GM23338 (cell line): ENCODE measurements around the gene FOXD2. TPM values are rescaled to one million over a fixed set of nuclear protein-coding genes. Genes with fewer than 3 reads are reported as not detected.

Source experiments
- ATAC-seq: fragments of 200-7000 bp; cut with Tn5 transposase; 3 replicates; pipeline ENCODE4 v1.9.1; 2020
- DNase-seq: peaks from one replicate; pipeline ENCODE4 v3.0.0-alpha.2; 2015; ENCODE audit warnings: low spot score
- H2AFZ ChIP-seq: fragments of 200-600 bp; sonication (generic); 2 replicates; pipeline ENCODE4 v1.8.0; 2016; ENCODE audit warnings: antibody characterized with exemption, mild to moderate bottlenecking, moderate library complexity
- H3F3A ChIP-seq: fragments of 200-600 bp; sonication (generic); replicated peaks from 2 replicates; pipeline ENCODE4 v1.8.0; 2017; ENCODE audit warnings: antibody characterized with exemption, mixed run types, low read depth
- H3K27ac ChIP-seq: fragments of 200-600 bp; sonication (generic); 2 replicates; pipeline ENCODE4 v1.6.1; 2016; ENCODE audit warnings: low read depth
- H3K27me3 ChIP-seq: fragments of 200-600 bp; sonication (generic); 2 replicates; pipeline ENCODE4 v1.8.0; 2016; ENCODE audit warnings: mild to moderate bottlenecking, mixed run types, moderate library complexity; ENCODE audit not compliant: insufficient read depth
- H3K36me3 ChIP-seq: fragments of 200-600 bp; sonication (generic); 2 replicates; pipeline ENCODE4 v1.8.0; 2016; ENCODE audit warnings: mild to moderate bottlenecking; ENCODE audit not compliant: insufficient read depth
- H3K4me1 ChIP-seq: fragments of 200-600 bp; sonication (generic); 2 replicates; pipeline ENCODE4 v1.8.0; 2016; ENCODE audit warnings: mild to moderate bottlenecking, moderate library complexity; ENCODE audit not compliant: insufficient read depth
- H3K4me2 ChIP-seq: fragments of 200-600 bp; sonication (generic); 2 replicates; pipeline ENCODE4 v1.7.1; 2017; ENCODE audit warnings: mixed run types
- H3K4me3 ChIP-seq: fragments of 200-600 bp; sonication (generic); 2 replicates; pipeline ENCODE4 v1.6.1; 2016; ENCODE audit warnings: mixed run types
- H3K79me2 ChIP-seq: fragments of 200-600 bp; sonication (generic); replicated peaks from 2 replicates; pipeline ENCODE4 v1.8.0; 2017; ENCODE audit warnings: mild to moderate bottlenecking; ENCODE audit not compliant: insufficient read depth
- H3K9me2 ChIP-seq: fragments of 200-600 bp; sonication (generic); 2 replicates; pipeline ENCODE4 v1.8.0; 2017; ENCODE audit not compliant: insufficient read depth
- H4K20me1 ChIP-seq: fragments of 200-600 bp; sonication (generic); replicated peaks from 2 replicates; pipeline ENCODE4 v1.8.0; 2017; ENCODE audit warnings: mild to moderate bottlenecking; ENCODE audit not compliant: insufficient read depth
- H3K27ac Mint-ChIP-seq: 2 replicates; pipeline ENCODE4 v1.8.0; 2020; ENCODE audit warnings: inconsistent platforms, mild to moderate bottlenecking, moderate library complexity, mixed read lengths
- H3K27me3 Mint-ChIP-seq: 3 replicates; pipeline ENCODE4 v1.8.0; 2022; ENCODE audit warnings: low read depth, mild to moderate bottlenecking, moderate library complexity, mixed read lengths, inconsistent platforms; ENCODE audit not compliant: insufficient read depth, poor library complexity
- H3K36me3 Mint-ChIP-seq: 3 replicates; pipeline ENCODE4 v1.8.0; 2021; ENCODE audit warnings: low read depth, mild to moderate bottlenecking, inconsistent platforms, moderate library complexity, mixed read lengths
- H3K4me1 Mint-ChIP-seq: 3 replicates; pipeline ENCODE4 v1.8.0; 2020; ENCODE audit warnings: mild to moderate bottlenecking, inconsistent platforms, mixed read lengths
- H3K4me3 Mint-ChIP-seq: 3 replicates; pipeline ENCODE4 v1.8.0; 2021; ENCODE audit warnings: moderate library complexity, mild to moderate bottlenecking, inconsistent platforms, mixed read lengths
- H3K9me3 Mint-ChIP-seq: 3 replicates; pipeline ENCODE4 v1.8.0; 2020; ENCODE audit warnings: moderate library complexity, mild to moderate bottlenecking, inconsistent platforms, mixed read lengths
- CREB1 ChIP-seq: fragments of 250-450 bp; sonication (Bioruptor Pico); IDR thresholded peaks from 2 replicates; pipeline ENCODE4 v1.5.0; 2020; ENCODE audit warnings: low read depth, mild to moderate bottlenecking, moderate library complexity
- CTCF ChIP-seq, 2 experiments: fragments of 200-600 bp in 1 of 2; sonication (generic) in 1 of 2; conservative IDR thresholded peaks; 2 replicates each; pipeline versions ENCODE4 v1.5.1 to v1.6.1; 2016 to 2017; ENCODE audit warnings: antibody characterized with exemption in 2 of 2, low read depth in 2 of 2, mild to moderate bottlenecking in 2 of 2, moderate library complexity in 1 of 2
- ETS1 ChIP-seq: IDR thresholded peaks from 2 replicates; pipeline ENCODE4 v1.6.1; 2016; ENCODE audit warnings: antibody characterized with exemption
- EZH2 ChIP-seq: fragments of 200-600 bp; sonication (generic); IDR thresholded peaks from one replicate; pipeline ENCODE4 v1.8.0; 2017; ENCODE audit warnings: antibody characterized with exemption, mild to moderate bottlenecking, low read depth; ENCODE audit not compliant: unreplicated experiment
- EZH2phosphoT487 ChIP-seq: fragments of 200-600 bp; sonication (generic); IDR thresholded peaks from one replicate; pipeline ENCODE4 v1.8.1; 2018; ENCODE audit warnings: antibody characterized with exemption; ENCODE audit not compliant: unreplicated experiment
- JUNB ChIP-seq: IDR thresholded peaks from one replicate; pipeline ENCODE4 v1.6.1; 2016; ENCODE audit warnings: antibody characterized with exemption; ENCODE audit not compliant: unreplicated experiment
- NANOG ChIP-seq: IDR thresholded peaks from 2 replicates; pipeline ENCODE4 v1.6.1; 2016; ENCODE audit warnings: antibody characterized with exemption, borderline replicate concordance
- POLR2AphosphoS5 ChIP-seq: IDR thresholded peaks from 2 replicates; pipeline ENCODE4 v1.6.1; 2016; ENCODE audit warnings: antibody characterized with exemption, low read depth
- REST ChIP-seq: IDR thresholded peaks from one replicate; pipeline ENCODE4 v1.6.1; 2018; ENCODE audit warnings: antibody characterized with exemption; ENCODE audit not compliant: unreplicated experiment
- STAT1 ChIP-seq: IDR thresholded peaks from one replicate; pipeline ENCODE4 v1.6.1; 2016; ENCODE audit warnings: antibody characterized with exemption; ENCODE audit not compliant: unreplicated experiment
- ZNF114 ChIP-seq: fragments of 250-450 bp; sonication (Bioruptor Pico); IDR thresholded peaks from 2 replicates; pipeline ENCODE4 v1.5.0; 2020; ENCODE audit warnings: mild to moderate bottlenecking, moderate library complexity
- ZNF331 ChIP-seq: fragments of 250-450 bp; sonication (Bioruptor Pico); IDR thresholded peaks from 2 replicates; pipeline ENCODE4 v1.5.0; 2020; ENCODE audit warnings: low read depth, mild to moderate bottlenecking, moderate library complexity
- polyA plus RNA-seq: library from polyadenylated mRNA; unstranded; fragments of >200 nt; fragmentation: Nextera tagmentation; extraction: Ambion mirVana; gene quantifications from 2 replicates; pipeline ENCODE4 v1.2.1, GENCODE V29; 2016
- total RNA-seq: library from RNA; depleted of rRNA; stranded (reverse); fragments of >200 nt; shearing (Covaris generic); gene quantifications from 2 replicates; pipeline ENCODE4 v1.2.3, GENCODE V29; 2014

Gene FOXD2
- total and polyA plus RNA-seq, 2 experiments from 2014 or later: 0.28 TPM; not detected in 1

GRCh38 chr1:47482786-47483185 lies 44.9 kb downstream of the FOXD2 start:
- Histone ChIP-seq H3K27ac (no peak overlapping the region), H3K79me2 (no peaks in the 10 kb centered on the region), H3K9me2 (no peaks in the 10 kb centered on the region), H3K4me1 (no peaks in the 10 kb centered on the region), H3K27me3 (no peaks in the 10 kb centered on the region), H3K4me2 (no peak overlapping the region), H3K4me3 (no peak overlapping the region), H2AFZ (no peak overlapping the region), H4K20me1 (no peaks in the 10 kb centered on the region), H3F3A (no peaks in the 10 kb centered on the region), H3K36me3 (no peaks in the 10 kb centered on the region)
- ATAC-seq (no peak), DNase-seq (no peak)
- Mint-ChIP-seq H3K36me3 (no peaks in the 10 kb centered on the region; the same call in 2 of the 3 replicates), H3K4me1 (peaks cover 4% of the 10 kb centered on the region; the same call in 2 of the 3 replicates), H3K27ac (no peak overlapping the region), H3K9me3 (no peaks in the 10 kb centered on the region), H3K4me3 (no peak overlapping the region), H3K27me3 (peaks cover 6% of the 10 kb centered on the region)
- TF ChIP-seq CTCF (conservative IDR thresholded peaks at IDR 0.05; ENCODE audit: low read depth in 2 of 2) (no peak), POLR2AphosphoS5 (no peak), JUNB (no peak), ETS1 (no peak), EZH2 (no peak), ZNF331 (no peak), STAT1 (no peak), CREB1 (CRISPR knock-in tag) (no peak), ZNF114 (CRISPR knock-in tag) (no peak), EZH2phosphoT487 (no peak), NANOG (no peak), REST (no peak)
